Measurements from ENCODE around the gene MTHFD1L.

DNA sequence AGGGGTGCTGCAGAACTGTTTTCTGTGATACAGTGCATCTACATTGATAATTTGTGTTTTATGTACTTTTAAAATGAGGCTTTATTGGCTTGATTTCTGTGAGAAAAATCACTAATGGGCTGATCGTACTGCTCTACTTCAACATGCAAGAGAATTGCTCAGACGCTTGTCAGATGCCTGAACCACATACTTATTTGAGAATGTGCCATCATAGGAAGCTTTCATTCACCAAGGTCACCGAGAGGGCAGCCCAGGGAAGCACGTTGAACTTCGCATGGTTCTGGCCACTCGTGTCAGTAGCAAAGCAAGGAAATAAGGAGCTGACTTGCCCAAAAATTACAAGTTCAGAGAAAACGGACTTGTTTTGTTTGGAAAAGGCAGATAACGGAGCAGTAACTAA lies 205.8 kb downstream of the MTHFD1L start:
- TF ChIP-seq POLR2AphosphoS5 (IDR thresholded peaks at IDR 0.05; ENCODE audit: low read depth, low read length): no peak
- no peak for TF ChIP-seq TAF1 (IDR thresholded peaks at IDR 0.05; ENCODE audit: borderline replicate concordance, insufficient read depth, low read length)
- TF ChIP-seq SIN3A (IDR thresholded peaks at IDR 0.05; ENCODE audit: borderline replicate concordance, insufficient read depth, low read length): no peak
- TF ChIP-seq, protein P1, sequence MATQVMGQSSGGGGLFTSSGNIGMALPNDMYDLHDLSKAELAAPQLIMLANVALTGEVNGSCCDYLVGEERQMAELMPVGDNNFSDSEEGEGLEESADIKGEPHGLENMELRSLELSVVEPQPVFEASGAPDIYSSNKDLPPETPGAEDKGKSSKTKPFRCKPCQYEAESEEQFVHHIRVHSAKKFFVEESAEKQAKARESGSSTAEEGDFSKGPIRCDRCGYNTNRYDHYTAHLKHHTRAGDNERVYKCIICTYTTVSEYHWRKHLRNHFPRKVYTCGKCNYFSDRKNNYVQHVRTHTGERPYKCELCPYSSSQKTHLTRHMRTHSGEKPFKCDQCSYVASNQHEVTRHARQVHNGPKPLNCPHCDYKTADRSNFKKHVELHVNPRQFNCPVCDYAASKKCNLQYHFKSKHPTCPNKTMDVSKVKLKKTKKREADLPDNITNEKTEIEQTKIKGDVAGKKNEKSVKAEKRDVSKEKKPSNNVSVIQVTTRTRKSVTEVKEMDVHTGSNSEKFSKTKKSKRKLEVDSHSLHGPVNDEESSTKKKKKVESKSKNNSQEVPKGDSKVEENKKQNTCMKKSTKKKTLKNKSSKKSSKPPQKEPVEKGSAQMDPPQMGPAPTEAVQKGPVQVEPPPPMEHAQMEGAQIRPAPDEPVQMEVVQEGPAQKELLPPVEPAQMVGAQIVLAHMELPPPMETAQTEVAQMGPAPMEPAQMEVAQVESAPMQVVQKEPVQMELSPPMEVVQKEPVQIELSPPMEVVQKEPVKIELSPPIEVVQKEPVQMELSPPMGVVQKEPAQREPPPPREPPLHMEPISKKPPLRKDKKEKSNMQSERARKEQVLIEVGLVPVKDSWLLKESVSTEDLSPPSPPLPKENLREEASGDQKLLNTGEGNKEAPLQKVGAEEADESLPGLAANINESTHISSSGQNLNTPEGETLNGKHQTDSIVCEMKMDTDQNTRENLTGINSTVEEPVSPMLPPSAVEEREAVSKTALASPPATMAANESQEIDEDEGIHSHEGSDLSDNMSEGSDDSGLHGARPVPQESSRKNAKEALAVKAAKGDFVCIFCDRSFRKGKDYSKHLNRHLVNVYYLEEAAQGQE (IDR thresholded peaks at IDR 0.05; ENCODE audit: insufficient read depth in 1 of 2, low read depth in 2 of 2, low read length in 2 of 2): no peak
- no peak for TF ChIP-seq FOXP2 (optimal IDR thresholded peaks at IDR 0.05; ENCODE audit: borderline replicate concordance, extremely low read depth, extremely low read length, insufficient read depth)
